Spleen (tissue), 7 donors: ENCODE data around the gene SLAMF6.

Source experiments
- POLR2A ChIP-seq, 3 donors: fragments of 450-650 bp; IDR thresholded peaks; one replicate each; pipeline ENCODE4 v1.5.1; 2017; ENCODE audit warnings: antibody characterized with exemption in 3 of 3, mild to moderate bottlenecking in 1 of 3
- POLR2AphosphoS5 ChIP-seq, 3 donors: sonication (generic); formaldehyde crosslinking; IDR thresholded peaks; one replicate each; pipeline ENCODE4 v1.5.1; 2017; ENCODE audit warnings: antibody characterized with exemption in 3 of 3
- TF ChIP-seq, protein P1 (sequence below), 11 experiments: fragments of 200-600 bp in 7 of 11; fragments of 450-650 bp in 4 of 11; sonication (generic) in 4 of 11; IDR thresholded peaks in 8 of 11; conservative IDR thresholded peaks in 3 of 11; 1 replicate in 7 of 11; 2 replicates in 4 of 11; pipeline versions ENCODE4 v1.4.0 to v1.8.0; 2016 to 2021; ENCODE audit warnings: antibody characterized with exemption in 11 of 11, inconsistent platforms in 4 of 11, mild to moderate bottlenecking in 1 of 11
- donor health status: DM: no; HTN: no; CAD: no; lungs with moderate emphysema.
- donor health status: DM: no; HTN: no; CAD: no.
- donor health status: DM: no; HTN: no; CAD: no.

DNA sequence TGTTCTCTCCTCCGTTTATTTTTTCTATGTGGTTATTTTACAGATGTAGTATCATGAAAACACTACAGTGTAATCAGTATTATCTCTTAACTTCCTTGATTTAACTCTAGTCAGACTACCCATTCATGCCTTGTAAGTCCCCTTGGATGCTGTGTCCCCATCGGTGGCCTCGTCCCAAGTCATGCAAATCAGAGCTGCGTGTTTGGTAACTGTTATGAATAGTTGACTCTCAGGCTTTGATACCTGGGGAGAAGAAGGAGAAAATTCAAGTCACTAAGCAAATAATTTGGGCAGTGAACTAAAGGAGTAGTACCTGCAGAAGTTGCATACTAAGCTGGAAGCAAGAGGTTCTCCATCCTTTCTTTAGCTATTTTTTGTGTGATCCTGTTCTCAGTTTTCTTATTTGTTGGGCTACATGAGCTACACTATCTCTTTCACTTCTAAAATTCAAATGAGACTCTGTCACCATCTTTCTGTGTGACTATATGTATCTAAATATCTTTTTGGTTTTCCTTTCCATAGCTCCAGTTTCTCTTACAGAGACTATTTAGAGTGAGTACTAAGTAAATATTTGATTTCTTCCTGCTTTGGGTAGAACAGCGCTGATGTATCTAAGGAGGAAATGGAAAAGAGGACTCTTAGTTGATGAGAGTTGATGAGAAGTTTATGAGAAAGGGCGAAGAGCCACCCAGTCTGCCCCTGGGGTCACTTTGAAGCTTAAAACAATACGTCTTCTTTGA lies 71.8 kb downstream of the SLAMF6 start:
- TF ChIP-seq, protein P1, sequence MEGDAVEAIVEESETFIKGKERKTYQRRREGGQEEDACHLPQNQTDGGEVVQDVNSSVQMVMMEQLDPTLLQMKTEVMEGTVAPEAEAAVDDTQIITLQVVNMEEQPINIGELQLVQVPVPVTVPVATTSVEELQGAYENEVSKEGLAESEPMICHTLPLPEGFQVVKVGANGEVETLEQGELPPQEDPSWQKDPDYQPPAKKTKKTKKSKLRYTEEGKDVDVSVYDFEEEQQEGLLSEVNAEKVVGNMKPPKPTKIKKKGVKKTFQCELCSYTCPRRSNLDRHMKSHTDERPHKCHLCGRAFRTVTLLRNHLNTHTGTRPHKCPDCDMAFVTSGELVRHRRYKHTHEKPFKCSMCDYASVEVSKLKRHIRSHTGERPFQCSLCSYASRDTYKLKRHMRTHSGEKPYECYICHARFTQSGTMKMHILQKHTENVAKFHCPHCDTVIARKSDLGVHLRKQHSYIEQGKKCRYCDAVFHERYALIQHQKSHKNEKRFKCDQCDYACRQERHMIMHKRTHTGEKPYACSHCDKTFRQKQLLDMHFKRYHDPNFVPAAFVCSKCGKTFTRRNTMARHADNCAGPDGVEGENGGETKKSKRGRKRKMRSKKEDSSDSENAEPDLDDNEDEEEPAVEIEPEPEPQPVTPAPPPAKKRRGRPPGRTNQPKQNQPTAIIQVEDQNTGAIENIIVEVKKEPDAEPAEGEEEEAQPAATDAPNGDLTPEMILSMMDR (IDR thresholded peaks at IDR 0.05 in 8 of 11, conservative IDR thresholded peaks at IDR 0.05 in 3 of 11) = no peak
- TF ChIP-seq POLR2A (IDR thresholded peaks at IDR 0.05) = no peak
- no peak for TF ChIP-seq POLR2AphosphoS5 (IDR thresholded peaks at IDR 0.05)
